MCF 10A (cell line): Measurements from ENCODE around the gene RBBP7. TPM values are rescaled to one million over a fixed set of nuclear protein-coding genes. Genes with fewer than 3 reads are reported as not detected.

Experiments
- BruUV-seq: library from RNA; stranded (reverse); fragments of 400-500 nt; replicated peaks from 2 replicates; lab custom pipeline; 2021; lab: Mats Ljungman, UMichigan
- CTCF ChIA-PET: fragments of 300-600 bp; sonication (Branson Sonifier 250); formaldehyde crosslinking; extraction: SDS; loops from one replicate; lab custom pipeline; 2021; ENCODE audit warnings: antibody characterized with exemption, inconsistent platforms; lab: Yijun Ruan, JAX
- POLR2A ChIA-PET: fragments of 300-600, 350-650 bp; sonication (Branson Sonifier 250); formaldehyde crosslinking; extraction: SDS; loops from one replicate; lab custom pipeline; 2020; ENCODE audit warnings: antibody characterized with exemption, inconsistent platforms; lab: Yijun Ruan, JAX
- DNase-seq: peaks from one replicate; pipeline ENCODE4 v3.0.0-alpha.2; 2018; ENCODE audit not compliant: unreplicated experiment
- H3K27ac Mint-ChIP-seq: one replicate; pipeline ENCODE4 v1.8.0; 2022; ENCODE audit warnings: mild to moderate bottlenecking, low read depth, mixed read lengths; ENCODE audit not compliant: unreplicated experiment
- H3K27me3 Mint-ChIP-seq: one replicate; pipeline ENCODE4 v1.8.0; 2022; ENCODE audit warnings: mixed read lengths; ENCODE audit not compliant: insufficient read depth, unreplicated experiment
- H3K36me3 Mint-ChIP-seq: one replicate; pipeline ENCODE4 v1.8.0; 2022; ENCODE audit warnings: mild to moderate bottlenecking, moderate library complexity, mixed read lengths; ENCODE audit not compliant: insufficient read depth, unreplicated experiment
- H3K4me1 Mint-ChIP-seq: one replicate; pipeline ENCODE4 v1.8.0; 2022; ENCODE audit warnings: mixed read lengths; ENCODE audit not compliant: insufficient read depth, unreplicated experiment
- H3K4me3 Mint-ChIP-seq: one replicate; pipeline ENCODE4 v1.8.0; 2022; ENCODE audit warnings: mild to moderate bottlenecking, moderate library complexity, mixed read lengths; ENCODE audit not compliant: unreplicated experiment
- H3K9me3 Mint-ChIP-seq: one replicate; pipeline ENCODE4 v1.8.0; 2022; ENCODE audit warnings: mixed read lengths; ENCODE audit not compliant: unreplicated experiment
- intact Hi-C: fragments of 100-400 bp; cut with micrococcal nuclease; formaldehyde crosslinking; loops from 2 replicates; pipeline ENCODE4 v1.14.1; 2022
- total RNA-seq: library from RNA; stranded (reverse); gene quantifications from 2 replicates; pipeline ENCODE4 v1.2.3, GENCODE V29; 2022
- TF ChIP-seq, protein P1 (sequence below): fragments of 200-600 bp; IDR thresholded peaks from one replicate; pipeline ENCODE4 v1.8.0; 2022; ENCODE audit warnings: antibody characterized with exemption, mild to moderate bottlenecking; ENCODE audit not compliant: unreplicated experiment

RBBP7 gene
- total RNA-seq, 1 experiment from 2014 or later, result 95.2 TPM

DNA sequence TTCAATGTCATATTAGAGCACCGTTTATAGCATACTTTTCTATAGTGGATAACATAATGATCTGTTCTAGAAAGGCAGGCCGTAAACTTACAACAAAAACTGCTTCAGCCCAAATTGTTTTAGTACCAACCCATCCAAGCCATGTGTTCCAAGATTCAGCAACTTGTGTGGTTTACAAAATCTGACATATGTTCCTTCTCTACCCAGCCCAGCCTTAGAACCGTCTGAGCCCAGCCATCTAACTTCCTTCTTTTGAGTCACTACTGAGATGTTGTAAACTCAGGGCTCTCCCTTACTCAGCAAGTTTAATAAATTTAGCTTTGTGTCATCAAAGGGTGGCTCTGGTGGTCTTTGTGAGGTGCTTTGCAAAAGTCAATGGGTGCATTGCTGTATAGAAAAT lies 43.9 kb upstream of the RBBP7 start:
- TF ChIP-seq, protein P1, sequence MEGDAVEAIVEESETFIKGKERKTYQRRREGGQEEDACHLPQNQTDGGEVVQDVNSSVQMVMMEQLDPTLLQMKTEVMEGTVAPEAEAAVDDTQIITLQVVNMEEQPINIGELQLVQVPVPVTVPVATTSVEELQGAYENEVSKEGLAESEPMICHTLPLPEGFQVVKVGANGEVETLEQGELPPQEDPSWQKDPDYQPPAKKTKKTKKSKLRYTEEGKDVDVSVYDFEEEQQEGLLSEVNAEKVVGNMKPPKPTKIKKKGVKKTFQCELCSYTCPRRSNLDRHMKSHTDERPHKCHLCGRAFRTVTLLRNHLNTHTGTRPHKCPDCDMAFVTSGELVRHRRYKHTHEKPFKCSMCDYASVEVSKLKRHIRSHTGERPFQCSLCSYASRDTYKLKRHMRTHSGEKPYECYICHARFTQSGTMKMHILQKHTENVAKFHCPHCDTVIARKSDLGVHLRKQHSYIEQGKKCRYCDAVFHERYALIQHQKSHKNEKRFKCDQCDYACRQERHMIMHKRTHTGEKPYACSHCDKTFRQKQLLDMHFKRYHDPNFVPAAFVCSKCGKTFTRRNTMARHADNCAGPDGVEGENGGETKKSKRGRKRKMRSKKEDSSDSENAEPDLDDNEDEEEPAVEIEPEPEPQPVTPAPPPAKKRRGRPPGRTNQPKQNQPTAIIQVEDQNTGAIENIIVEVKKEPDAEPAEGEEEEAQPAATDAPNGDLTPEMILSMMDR, result no peak
- H3K9me3 Mint-ChIP-seq, result no peaks in the 10 kb centered on the region
- peaks cover 50% of the 10 kb centered on the region for H3K27me3 Mint-ChIP-seq
- no TSS peak for BruUV-seq
- POLR2A ChIA-PET, result interaction anchor here (0.6 kb wide), 1 partner anchor 11 kb away, joined by 3 read pairs; no protein-coding TSS in a partner anchor
- intact Hi-C loops, result no loop called here
- no peak overlapping the region for H3K27ac Mint-ChIP-seq
- peaks cover 5% of the 10 kb centered on the region for H3K4me1 Mint-ChIP-seq
- no peaks in the 10 kb centered on the region for H3K36me3 Mint-ChIP-seq
- no peak for DNase-seq
- no peak overlapping the region for H3K4me3 Mint-ChIP-seq
- CTCF ChIA-PET, result no interaction called here

DNA sequence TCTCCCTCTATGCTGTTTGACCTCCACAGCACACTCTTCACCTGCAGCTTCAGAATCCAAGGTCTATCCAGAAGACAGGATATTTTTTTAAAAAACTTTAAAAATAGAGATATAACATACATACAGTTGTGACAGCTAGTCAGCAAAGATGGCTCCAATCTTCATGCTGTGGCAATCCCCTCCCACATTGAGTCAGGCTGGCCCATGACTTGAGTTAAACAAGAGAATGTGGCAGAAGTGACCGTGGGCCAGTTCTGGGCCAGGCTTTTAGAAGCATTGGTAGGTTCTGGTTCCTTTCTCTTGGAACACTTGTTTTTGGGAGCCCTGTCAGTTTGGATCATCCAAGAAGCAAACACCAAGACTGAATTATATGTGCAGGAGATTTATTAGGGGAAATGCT lies 40.2 kb upstream of the RBBP7 start:
- POLR2A ChIA-PET, result no interaction called here

DNA sequence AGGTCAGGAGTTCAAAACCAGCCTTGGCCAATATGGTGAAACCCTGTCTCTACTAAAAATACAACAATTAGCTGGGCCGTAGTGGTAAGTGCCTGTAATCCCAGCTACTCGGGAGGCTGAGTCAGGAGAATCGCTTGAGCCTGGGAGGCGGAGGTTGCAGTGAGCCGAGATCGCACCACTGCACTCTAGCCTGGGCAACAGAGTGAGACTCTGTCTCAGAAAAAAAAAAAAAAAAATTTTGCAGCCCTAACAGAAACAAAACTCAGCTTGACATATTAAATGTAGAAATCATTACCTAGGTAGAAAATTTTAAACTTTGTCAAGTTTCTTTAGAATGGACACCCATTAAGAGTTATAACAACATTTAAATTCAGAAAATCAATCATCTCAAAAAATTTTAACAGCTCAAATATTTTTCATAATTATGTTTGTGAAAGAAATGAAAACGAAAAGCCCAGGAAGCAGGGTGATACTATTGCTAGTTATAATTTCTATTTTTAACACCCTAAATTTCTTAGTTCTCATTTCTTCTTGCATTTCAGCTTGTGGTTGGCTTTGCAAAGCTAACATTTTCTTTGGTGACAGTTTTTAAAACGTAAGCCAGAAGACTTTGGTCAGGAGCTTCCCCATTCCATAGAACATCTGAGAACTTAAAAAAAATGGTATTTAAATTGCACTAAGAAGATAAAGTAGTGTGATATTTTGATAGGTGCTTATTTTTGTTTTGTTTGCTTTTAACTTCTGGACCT lies 33.3 kb upstream of the RBBP7 start:
- intact Hi-C loops, result no loop called here
- ChIA-PET POLR2A (interaction anchor here (0.7 kb wide), 1 partner anchor 11 kb away, joined by 3 read pairs; no protein-coding TSS in a partner anchor), CTCF (interaction anchor here (0.8 to 1.4 kb wide), 4 partner anchors 11 to 1334 kb away, joined by 3 to 7 read pairs (median 3); no protein-coding TSS in a partner anchor)
- DNase-seq, result no peak
- TF ChIP-seq, protein P1, result no peak
- no peak overlapping the region for H3K4me3 Mint-ChIP-seq
- no peak overlapping the region for H3K27ac Mint-ChIP-seq
- no peaks in the 10 kb centered on the region for H3K4me1 Mint-ChIP-seq
- H3K9me3 Mint-ChIP-seq, result no peaks in the 10 kb centered on the region
- H3K27me3 Mint-ChIP-seq, result peaks cover 73% of the 10 kb centered on the region
- H3K36me3 Mint-ChIP-seq, result no peaks in the 10 kb centered on the region
- no TSS peak for BruUV-seq

More for the DNA sequence above, 40.2 kb upstream of the RBBP7 start:
- no peaks in the 10 kb centered on the region for H3K9me3 Mint-ChIP-seq
- no peaks in the 10 kb centered on the region for H3K4me1 Mint-ChIP-seq
- intact Hi-C loops, result no loop called here
- H3K27me3 Mint-ChIP-seq, result peaks cover 60% of the 10 kb centered on the region
- no peak overlapping the region for H3K27ac Mint-ChIP-seq
- CTCF ChIA-PET, result interaction anchor here (0.9 kb wide), 1 partner anchor 28 kb away, joined by 3 read pairs; no protein-coding TSS in a partner anchor
- TF ChIP-seq, protein P1, result no peak
- DNase-seq, result no peak
- no peak overlapping the region for H3K4me3 Mint-ChIP-seq
- no TSS peak for BruUV-seq
- no peaks in the 10 kb centered on the region for H3K36me3 Mint-ChIP-seq

DNA sequence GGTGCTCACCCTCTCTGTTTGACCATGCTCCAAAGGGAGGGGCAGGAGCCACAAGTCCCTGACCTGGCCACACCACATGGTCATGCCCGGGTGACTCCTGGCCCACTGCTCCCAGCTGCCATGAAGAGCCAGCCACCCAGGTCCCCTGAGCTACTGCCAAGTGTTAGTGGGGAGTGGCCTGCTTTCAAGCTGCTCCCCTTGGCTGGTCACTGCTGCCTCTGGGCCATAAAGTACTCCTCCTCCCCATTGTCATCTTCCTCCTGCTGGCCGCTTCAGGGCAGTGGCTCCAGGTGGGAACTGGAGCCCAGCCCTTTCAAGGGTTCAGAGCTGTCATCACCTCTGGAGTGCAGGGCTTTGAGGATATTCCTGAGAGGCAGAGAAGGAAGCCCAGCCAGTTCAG lies 27.3 kb upstream of the RBBP7 start:
- TF ChIP-seq, protein P1, result no peak
- H3K27me3 Mint-ChIP-seq, result peaks cover 59% of the 10 kb centered on the region
- no peaks in the 10 kb centered on the region for H3K9me3 Mint-ChIP-seq
- H3K27ac Mint-ChIP-seq, result no peak overlapping the region
- H3K36me3 Mint-ChIP-seq, result no peaks in the 10 kb centered on the region
- CTCF ChIA-PET, result interaction anchor here (2.1 kb wide), 1 partner anchor 14 kb away, joined by 11 read pairs; no protein-coding TSS in a partner anchor
- no peak for DNase-seq
- H3K4me1 Mint-ChIP-seq, result peaks cover 5% of the 10 kb centered on the region
- POLR2A ChIA-PET, result interaction anchor here (0.6 kb wide), 1 partner anchor 157 kb away, joined by 3 read pairs; no protein-coding TSS in a partner anchor
- BruUV-seq, result no TSS peak
- H3K4me3 Mint-ChIP-seq, result no peak overlapping the region
- intact Hi-C loops, result no loop called here
